ENCODE results near the gene CACNA1C. TPM values are rescaled to one million over a fixed set of nuclear protein-coding genes. Genes with fewer than 3 reads are reported as not detected.

The CACNA1C gene
- total RNA-seq, 4 donors from 2014 or later: 2.0 to 4.2 (median 2.5) TPM

- H3K27ac ChIP-seq: no peak overlapping the region
- H3K36me3 ChIP-seq: no peaks in the 10 kb centered on the region
These were observed 637.7 kb downstream of the CACNA1C start for GRCh38 chr12:2690348-2691005.

GRCh38 chr12:2691006-2691344 lies 638.2 kb downstream of the CACNA1C start:
- Histone ChIP-seq H3K4me1 (peaks cover 0 to 8% of the 10 kb centered on the region in 2 donors), H3K9me3 (no peaks in the 10 kb centered on the region), H3K4me3 (replicated peaks in 1 of 3) (peak overlapping the region in 2 of 3 donors; percentile 9 to 41), H3K27ac (peak overlapping the region in 1 of 3 donors; percentile 28), H3K36me3 (no peaks in the 10 kb centered on the region), H3K27me3 (no peaks in the 10 kb centered on the region)
- TF ChIP-seq CTCF (IDR thresholded peaks at IDR 0.05): no peak
- DNase-seq: peak; percentile 17 to 27
- WGBS, 2 donors: 22 to 24% methylated on average over 22 to 25 of the region's 28 CpGs
- intact Hi-C loops (cut with DNase I): no loop called here

More at GRCh38 chr12:2690348-2691005, 637.7 kb downstream of the CACNA1C start:
- TF ChIP-seq POLR2A (IDR thresholded peaks at IDR 0.05) (no peak), CTCF (IDR thresholded peaks at IDR 0.05) (no peak)
- peak overlapping the region in 1 of 3 donors; percentile 41 for H3K4me3 ChIP-seq (replicated peaks in 1 of 3)
- 87 to 88% methylated on average over 9 to 11 of the region's 14 CpGs for WGBS, 2 donors
- DNase-seq: no peak
- intact Hi-C loops (cut with DNase I): no loop called here
- H3K4me1 ChIP-seq: peaks cover 0 to 8% of the 10 kb centered on the region in 2 donors
- no peaks in the 10 kb centered on the region for H3K27me3 ChIP-seq
- H3K9me3 ChIP-seq: no peaks in the 10 kb centered on the region

GRCh38 chr12:2691345-2692071 lies 638.7 kb downstream of the CACNA1C start:
- Histone ChIP-seq H3K9me3 (no peaks in the 10 kb centered on the region), H3K4me1 (peaks cover 0 to 8% of the 10 kb centered on the region in 2 donors), H3K27ac (peak overlapping the region in 1 of 3 donors; percentile 28), H3K27me3 (no peaks in the 10 kb centered on the region), H3K4me3 (replicated peaks in 1 of 3) (peak overlapping the region in 2 of 3 donors; percentile 9 to 41), H3K36me3 (no peaks in the 10 kb centered on the region)
- intact Hi-C loops (cut with DNase I): no loop called here
- WGBS, 2 donors: 7 to 22% methylated on average over 50 to 53 of the region's 62 CpGs
- no peak for TF ChIP-seq CTCF (IDR thresholded peaks at IDR 0.05)
- DNase-seq: peak in 1 of 2 donors; percentile 19

GRCh38 chr12:2692080-2692479 lies 639.3 kb downstream of the CACNA1C start:
- H3K27me3 ChIP-seq: no peaks in the 10 kb centered on the region
- peaks cover 0 to 8% of the 10 kb centered on the region in 2 donors for H3K4me1 ChIP-seq
- H3K4me3 ChIP-seq (replicated peaks in 1 of 3): peak overlapping the region in 1 of 3 donors; percentile 41
- no peak for TF ChIP-seq POLR2A (IDR thresholded peaks at IDR 0.05)
- no peak for TF ChIP-seq CTCF (IDR thresholded peaks at IDR 0.05)
- intact Hi-C loops (cut with DNase I): no loop called here
- no peak overlapping the region for H3K27ac ChIP-seq
- no peak for DNase-seq
- WGBS, 2 donors: 64 to 74% methylated on average over 13 of the region's 13 CpGs
- H3K9me3 ChIP-seq: no peaks in the 10 kb centered on the region
- no peaks in the 10 kb centered on the region for H3K36me3 ChIP-seq

GRCh38 chr12:2693244-2693860 lies 640.6 kb downstream of the CACNA1C start:
- Histone ChIP-seq H3K4me1 (peaks cover 0 to 8% of the 10 kb centered on the region in 2 donors), H3K36me3 (no peaks in the 10 kb centered on the region), H3K27me3 (no peaks in the 10 kb centered on the region), H3K27ac (no peak overlapping the region), H3K9me3 (no peaks in the 10 kb centered on the region), H3K4me3 (replicated peaks in 1 of 3) (no peak overlapping the region)
- no peak for DNase-seq
- 36 to 37% methylated on average over 10 of the region's 10 CpGs for WGBS, 2 donors
- intact Hi-C loops (cut with DNase I): no loop called here
- no peak for TF ChIP-seq POLR2A (IDR thresholded peaks at IDR 0.05)
- no peak for TF ChIP-seq CTCF (IDR thresholded peaks at IDR 0.05)
